ENCODE measurements around the gene ELOVL7. TPM values are rescaled to one million over a fixed set of nuclear protein-coding genes. Genes with fewer than 3 reads are reported as not detected.

The ELOVL7 gene
- total and polyA plus RNA-seq, 2 of the 4 experiments (the other 2 are of a cell fraction): 0.18 TPM; not detected in 1

GRCh38 chr5:60719329-60719728 lies 124.7 kb downstream of the ELOVL7 start:
- H3K79me1 ChIP-seq (ENCODE audit: low read depth in 1 of 2, low read length in 2 of 2): no peaks in the 10 kb centered on the region
- TF ChIP-seq CEBPB (IDR thresholded peaks at IDR 0.05; ENCODE audit: low read depth, low read length) (peak; percentile 33; the same call in 1 of the 2 replicates), CHD1 (IDR thresholded peaks at IDR 0.05; ENCODE audit: low read depth, low read length) (no peak)
- no peaks in the 10 kb centered on the region for H3K9me1 ChIP-seq (ENCODE audit: insufficient read depth, low read length)
- BruUV-seq (replicated peaks): no TSS peak
- no peak overlapping the region for H4K91ac ChIP-seq (ENCODE audit: insufficient read depth, low read depth, low read length)
- ATAC-seq (ENCODE audit: low read depth): no peak
- no peak overlapping the region for H2BK15ac ChIP-seq (ENCODE audit: low read depth, low read length)
- dilution Hi-C loops (cut with HindIII; ENCODE audit: low sequenced_read_pairs, unreplicated experiment): no loop called here
- H3K56ac ChIP-seq (ENCODE audit: extremely low read depth, insufficient read depth, low read length): no peak overlapping the region
- no peak overlapping the region for H2BK120ac ChIP-seq (ENCODE audit: low read depth, low read length)
- H3K14ac ChIP-seq (replicated peaks; ENCODE audit: low read depth, low read length): no peak overlapping the region
- H2BK5ac ChIP-seq (ENCODE audit: low read depth, low read length, poor library complexity, severe bottlenecking): no peak overlapping the region
- no peak overlapping the region for H3K4me2 ChIP-seq (ENCODE audit: low read depth, low read length)
- no peak overlapping the region for H3K4me3 ChIP-seq (ENCODE audit: insufficient read depth, low read depth, low read length)
- H2AK5ac ChIP-seq (ENCODE audit: low read depth, low read length): no peak overlapping the region
- no peaks in the 10 kb centered on the region for H3K36me3 ChIP-seq (ENCODE audit: control insufficient read depth, insufficient read depth, low read length)
- no peak overlapping the region for H4K8ac ChIP-seq (ENCODE audit: low read depth in 2 of 2, low read length in 2 of 2)
- H2AFZ ChIP-seq (replicated peaks; ENCODE audit: low read length, poor library complexity): no peak overlapping the region
- H3K27me3 ChIP-seq (ENCODE audit: control insufficient read depth, insufficient read depth, low read length): no peaks in the 10 kb centered on the region
- no peak for DNase-seq
- intact Hi-C loops (cut with micrococcal nuclease): no loop called here
- no peak overlapping the region for H3K9ac ChIP-seq (ENCODE audit: low read depth, low read length)
- no peaks in the 10 kb centered on the region for H4K20me1 ChIP-seq (ENCODE audit: insufficient read depth, low read length)
- no peak overlapping the region for H3K23ac ChIP-seq (ENCODE audit: low read depth, low read length)
- H3K9me3 ChIP-seq (ENCODE audit: control insufficient read depth, insufficient read depth, low read length): no peaks in the 10 kb centered on the region
- no peak overlapping the region for H2AK9ac ChIP-seq (replicated peaks; ENCODE audit: low read depth, low read length, poor library complexity)
- ChIA-PET POLR2A (ENCODE audit: unreplicated experiment) (no interaction called here), CTCF (interaction anchor here (0.6 to 0.8 kb wide), 2 partner anchors 18 to 751 kb away, joined by 3 read pairs; no protein-coding TSS in a partner anchor)
- no peaks in the 10 kb centered on the region for H3K4me1 ChIP-seq (ENCODE audit: control insufficient read depth, insufficient read depth, low read length)
- no peak overlapping the region for H4K5ac ChIP-seq (ENCODE audit: low read depth, low read length)
- H3K18ac ChIP-seq (ENCODE audit: low read depth, low read length): no peak overlapping the region
- H3K4ac ChIP-seq (ENCODE audit: low read depth, low read length): no peak overlapping the region
- in situ Hi-C loops (cut with MboI; ENCODE audit: low sequenced_read_pairs): no loop called here
- H2BK20ac ChIP-seq (ENCODE audit: low read depth, low read length): no peak overlapping the region
- H3K27ac ChIP-seq (ENCODE audit: insufficient read depth, low read length): no peak overlapping the region

All from IMR-90 (cell line).